HL-60/S4 treated with phorbol 12-myristate 13-acetate at 8.2 ng/mL for 4 days and 3 days (cell line): ENCODE measurements around the gene WNK2.

Experiments
- in situ Hi-C: fragments of 300-500 bp; cut with MboI; formaldehyde crosslinking; loops from 2 replicates; pipeline ENCODE4 v1.15.0; 2022; ENCODE audit warnings: low sequenced_read_pairs

The WNK2 gene

GRCh38 chr9:93261735-93262523 is 78.0 kb downstream of the WNK2 start:
- in situ Hi-C loops, result no loop called here

- in situ Hi-C loops, result no loop called here
These were observed 78.8 kb downstream of the WNK2 start for GRCh38 chr9:93262537-93263310.

GRCh38 chr9:93263334-93264229 is 79.6 kb downstream of the WNK2 start:
- in situ Hi-C loops, result no loop called here

DNA sequence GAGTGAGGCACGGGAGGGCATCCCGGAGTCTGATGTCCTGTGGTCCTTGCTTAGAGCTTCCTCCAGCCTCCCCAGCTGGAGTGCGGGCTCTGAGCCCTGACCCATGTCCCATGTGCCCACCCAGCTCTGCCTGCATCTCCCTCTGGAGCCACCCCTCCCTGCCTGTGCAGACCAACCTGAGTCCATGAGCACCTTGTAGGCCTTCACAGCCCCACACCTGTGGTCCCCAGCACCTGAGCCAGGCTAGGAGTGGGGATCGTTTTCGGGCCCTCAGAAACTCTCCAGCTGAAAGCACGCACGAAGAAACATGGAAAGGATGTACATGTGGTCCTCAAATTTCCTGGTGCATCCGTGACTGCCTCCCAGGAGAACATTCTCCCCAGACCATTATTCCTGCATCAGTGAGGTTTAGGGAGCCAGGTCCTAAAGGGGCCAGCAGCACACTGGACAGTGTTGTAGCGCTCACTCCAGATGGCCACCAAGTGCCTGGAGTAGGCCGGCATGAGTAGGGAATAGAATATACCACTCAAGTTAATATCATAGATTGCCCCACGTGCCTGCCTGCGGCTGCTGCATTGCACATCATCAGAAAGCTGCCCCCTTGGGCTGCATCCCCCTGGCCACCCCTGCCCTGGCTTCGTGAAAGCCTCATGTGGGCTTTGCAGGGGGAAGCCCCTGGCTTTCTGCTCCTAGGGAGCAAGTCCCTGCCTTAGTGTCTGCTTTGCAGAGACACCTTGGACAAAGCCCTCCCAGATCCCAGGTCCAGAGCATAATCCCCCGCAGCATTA is 80.6 kb downstream of the WNK2 start:
- in situ Hi-C loops, result no loop called here

DNA sequence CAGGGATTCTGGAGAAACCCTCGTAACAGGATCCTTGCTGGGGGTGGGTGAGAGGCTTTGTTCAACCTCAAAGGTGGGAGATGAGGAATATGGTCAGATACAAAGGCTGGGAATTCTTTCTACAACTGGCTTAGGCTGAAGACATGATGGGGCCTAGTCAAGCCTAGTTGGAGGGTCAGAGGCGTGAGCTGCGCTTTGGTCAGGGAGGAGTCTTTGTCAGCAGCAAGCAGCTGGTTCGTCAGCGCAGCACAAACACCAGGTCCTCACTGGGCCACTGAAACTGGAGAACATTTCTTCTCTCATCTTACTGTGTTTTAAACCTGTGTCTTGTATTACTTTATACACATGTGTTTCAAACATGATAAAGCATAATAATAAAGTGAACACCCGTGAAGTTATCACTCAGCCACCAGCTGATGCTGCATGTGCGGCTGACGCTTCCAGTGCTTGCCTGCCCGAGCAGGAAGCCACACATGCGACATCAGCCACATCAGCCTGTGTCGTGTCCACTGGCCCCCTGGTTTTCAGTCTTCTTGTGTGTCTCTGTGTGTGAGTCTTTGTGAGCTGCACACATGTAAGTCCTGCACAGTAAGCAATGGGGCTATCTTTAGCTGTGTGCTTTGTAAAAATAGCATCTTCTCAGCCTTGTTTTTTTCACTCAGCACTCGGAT is 81.5 kb downstream of the WNK2 start:
- in situ Hi-C loops, result no loop called here

DNA sequence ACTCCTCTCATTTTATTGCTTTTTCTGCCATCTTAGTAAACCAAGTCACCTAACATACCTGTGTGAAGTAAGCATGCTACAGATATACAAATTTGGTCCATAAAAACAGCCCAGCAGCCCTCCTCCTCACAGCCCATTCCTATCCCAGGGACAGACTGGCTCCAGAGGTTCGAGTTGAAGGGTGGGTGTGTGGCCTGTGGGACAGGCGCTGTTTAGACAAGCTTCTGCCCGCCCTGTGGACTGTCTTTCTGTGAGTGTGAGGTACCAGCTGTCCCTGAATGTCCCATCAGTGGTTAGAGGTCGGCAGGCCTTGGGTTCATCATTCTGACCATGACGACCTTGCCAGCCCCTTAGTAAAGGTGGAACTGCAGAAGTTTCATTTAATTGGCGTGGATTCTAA is 82.0 kb downstream of the WNK2 start:
- in situ Hi-C loops, result no loop called here

- in situ Hi-C loops, result no loop called here
These were observed 82.6 kb downstream of the WNK2 start for GRCh38 chr9:93266521-93267001.

DNA sequence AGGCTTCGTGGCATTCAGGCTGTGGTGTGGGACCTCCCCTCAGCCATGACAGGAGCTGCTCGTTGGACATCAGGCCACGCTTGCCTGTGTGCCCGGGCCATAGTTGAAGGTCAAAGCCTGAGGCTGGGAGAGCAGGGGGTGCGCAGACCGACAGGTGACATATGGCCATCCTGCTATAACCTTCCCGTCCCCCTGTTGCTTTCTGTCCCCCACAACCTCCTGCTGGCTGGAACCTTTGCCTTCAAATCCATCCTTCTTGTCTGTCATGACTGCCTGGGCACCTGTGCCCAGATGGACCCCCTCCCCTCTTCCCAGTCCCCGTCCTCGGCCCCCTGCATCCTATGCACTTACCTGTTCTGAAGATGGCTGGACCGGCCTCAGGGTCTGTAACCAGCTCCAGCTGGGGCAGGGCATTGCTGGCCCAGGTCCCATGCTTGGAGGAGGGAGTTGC is 83.2 kb downstream of the WNK2 start:
- in situ Hi-C loops, result no loop called here

- in situ Hi-C loops, result no loop called here
These were observed 84.0 kb downstream of the WNK2 start for GRCh38 chr9:93267681-93268505.

- in situ Hi-C loops, result no loop called here
These were observed 84.8 kb downstream of the WNK2 start for GRCh38 chr9:93268551-93269314.

GRCh38 chr9:93270976-93271375 is 87.0 kb downstream of the WNK2 start:
- in situ Hi-C loops, result no loop called here

DNA sequence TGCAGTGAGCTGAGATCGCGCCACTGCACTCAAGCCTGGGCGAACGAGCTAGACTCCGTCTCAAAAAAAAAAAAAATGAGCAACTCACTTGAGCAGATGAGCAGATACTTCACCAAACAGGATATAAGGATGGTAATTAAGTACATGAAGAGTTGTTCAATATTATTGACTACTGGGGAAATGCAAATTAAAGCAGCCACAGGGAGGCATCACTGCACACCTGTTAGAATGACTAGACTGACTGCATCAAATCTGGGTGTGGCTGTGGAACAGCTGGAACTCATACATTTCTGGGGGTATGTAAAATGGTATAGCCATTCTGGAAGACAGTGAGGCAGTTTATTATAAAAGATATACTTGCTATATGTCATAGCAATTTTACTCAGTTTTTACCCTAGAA is 93.0 kb downstream of the WNK2 start:
- in situ Hi-C loops, result no loop called here

- in situ Hi-C loops, result no loop called here
These were observed 94.2 kb downstream of the WNK2 start for GRCh38 chr9:93278144-93278543.

DNA sequence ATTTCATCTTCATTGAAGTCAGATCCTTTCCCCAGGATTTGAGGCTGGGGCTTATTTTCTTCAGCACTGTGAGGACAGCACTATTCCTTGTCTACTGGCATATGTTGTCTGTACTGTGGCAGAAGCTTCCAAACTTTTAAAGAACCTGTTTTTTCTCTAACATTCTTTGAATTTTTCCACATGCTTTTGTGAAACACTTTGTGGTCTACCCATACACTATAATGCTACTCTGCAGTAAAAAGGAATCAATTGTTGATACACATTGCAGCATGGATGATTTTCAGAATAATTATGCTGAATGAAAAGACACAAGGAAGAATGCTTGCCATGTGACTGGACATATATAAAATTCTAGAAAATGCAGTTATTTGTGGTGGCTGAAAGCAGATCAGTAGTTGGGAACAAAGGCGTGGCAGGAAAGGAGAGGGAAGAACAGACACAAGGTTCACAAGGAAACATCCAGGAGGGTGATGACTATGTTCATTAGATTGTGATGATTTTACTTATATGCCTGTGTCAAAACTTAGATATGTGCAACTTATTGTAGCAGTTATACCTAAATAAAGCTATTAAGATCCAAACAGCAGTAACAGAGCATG is 96.8 kb downstream of the WNK2 start:
- in situ Hi-C loops, result no loop called here

- in situ Hi-C loops, result no loop called here
These were observed 102.6 kb downstream of the WNK2 start for GRCh38 chr9:93286252-93287188.

GRCh38 chr9:93287189-93287552 is 103.2 kb downstream of the WNK2 start:
- in situ Hi-C loops, result no loop called here

- in situ Hi-C loops, result no loop called here
These were observed 103.7 kb downstream of the WNK2 start for GRCh38 chr9:93287593-93287992.
